GM03348 (cell line): Measurements from ENCODE around the gene ZCCHC24.
A peak's percentile ranks its signal among the peaks of the same experiment; 100 is the strongest.

Source experiments
- DNase-seq: peaks from one replicate; pipeline ENCODE4 v3.0.0; 2012; ENCODE audit warnings: low spot score

ZCCHC24 gene

DNA sequence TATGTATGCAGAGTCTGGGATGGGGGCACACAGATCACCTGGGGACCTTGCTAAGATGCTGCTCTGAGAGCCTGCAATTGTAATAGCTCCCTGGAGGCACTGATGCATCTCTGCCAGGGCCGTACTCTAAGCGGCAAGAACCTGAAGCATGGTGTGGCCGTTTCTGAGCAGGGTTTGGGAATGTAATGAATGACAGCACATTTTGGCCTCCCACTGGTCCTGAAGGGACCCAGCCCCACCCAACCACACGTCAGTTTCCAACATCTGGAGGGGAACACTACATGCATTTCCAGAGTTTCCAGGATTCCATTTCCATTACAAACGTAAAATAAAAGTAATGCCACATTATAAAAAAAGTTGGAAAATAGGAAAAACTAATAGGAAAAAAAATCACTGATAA, 14.0 kb downstream of the ZCCHC24 start:
- no peak for DNase-seq

DNA sequence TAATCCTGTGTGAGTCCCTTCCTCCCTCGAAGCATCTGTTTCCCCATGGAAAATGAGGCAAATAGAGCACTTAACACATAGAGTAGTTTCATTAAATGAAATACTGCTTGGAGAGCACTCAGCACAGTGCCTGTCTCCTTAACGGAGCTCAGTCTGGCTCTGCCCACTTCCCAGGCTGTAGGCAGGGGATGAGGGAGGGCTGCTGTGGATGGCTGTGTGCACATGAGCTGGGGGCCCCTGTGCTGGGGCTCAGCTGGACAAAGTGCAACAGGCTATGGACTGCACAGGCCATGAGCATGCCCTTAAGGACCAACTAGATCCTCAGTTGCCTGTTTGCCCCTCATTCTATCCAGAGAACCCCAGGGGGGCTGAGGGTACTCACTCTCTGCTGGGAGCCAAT, 14.5 kb downstream of the ZCCHC24 start:
- no peak for DNase-seq

DNA sequence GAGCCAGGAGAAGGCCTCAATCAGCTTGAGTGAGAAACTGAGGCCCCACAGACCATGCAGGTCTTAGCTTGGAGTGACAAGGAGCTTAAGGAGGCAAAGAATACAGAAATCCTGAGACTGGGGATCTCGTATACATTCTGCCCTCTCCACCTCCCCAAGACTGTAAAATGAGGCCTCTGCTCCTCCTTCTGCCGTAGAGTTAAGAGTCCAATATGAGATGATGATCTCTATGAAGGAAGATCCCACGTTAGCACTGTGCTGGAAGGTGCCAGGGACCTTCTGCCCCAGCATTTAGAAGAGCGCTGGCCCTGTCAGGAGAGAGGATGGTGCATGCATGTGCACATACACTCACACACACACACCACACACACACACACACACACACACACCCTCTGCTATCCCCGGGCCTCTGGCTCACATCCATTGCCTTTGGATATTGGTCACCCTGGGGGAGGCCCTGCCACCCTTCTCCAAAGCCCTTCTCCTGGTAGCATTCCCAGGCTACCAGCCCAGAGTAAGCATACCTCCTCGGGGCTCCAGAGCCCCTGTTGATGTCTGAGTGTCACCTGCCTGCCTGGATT, 15.0 kb downstream of the ZCCHC24 start:
- DNase-seq: no peak

DNA sequence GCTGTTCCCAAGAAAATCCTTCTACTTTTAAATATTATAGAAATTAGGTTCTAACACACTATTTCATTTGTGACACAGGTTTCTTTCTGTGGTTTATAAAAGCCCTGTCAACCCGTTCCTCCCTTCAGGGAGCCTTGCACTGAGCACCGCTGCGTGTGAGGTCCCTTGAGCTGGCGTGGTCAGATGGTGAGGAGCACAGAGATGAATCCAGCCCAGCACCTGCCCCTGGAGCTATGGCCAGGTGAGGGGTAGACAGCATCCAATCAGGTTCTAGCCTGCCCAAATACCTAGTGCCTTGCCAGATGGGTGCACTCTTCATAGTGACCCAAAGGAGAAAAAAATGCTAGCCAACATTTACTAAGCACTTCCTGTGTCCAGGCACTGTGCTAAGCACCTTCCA, 15.7 kb downstream of the ZCCHC24 start:
- DNase-seq: no peak

DNA sequence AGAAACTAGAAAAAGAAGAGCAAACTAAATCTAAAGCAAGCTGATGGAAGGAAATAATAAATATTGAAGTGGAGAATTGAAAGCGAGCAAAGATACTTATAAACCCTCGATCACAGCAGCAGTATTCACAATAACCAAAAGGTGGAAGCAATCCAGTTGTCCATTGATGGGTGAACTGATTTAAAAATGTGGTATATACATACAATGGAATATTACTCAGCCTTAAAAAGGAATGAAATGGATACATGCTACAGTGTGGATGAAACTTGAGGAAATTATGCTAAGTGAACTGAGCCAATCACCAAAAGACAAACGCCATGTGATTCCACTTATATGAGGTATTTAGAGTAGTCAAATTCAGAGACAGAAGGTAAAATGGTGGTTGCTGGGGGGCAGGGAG, 17.5 kb downstream of the ZCCHC24 start:
- no peak for DNase-seq

DNA sequence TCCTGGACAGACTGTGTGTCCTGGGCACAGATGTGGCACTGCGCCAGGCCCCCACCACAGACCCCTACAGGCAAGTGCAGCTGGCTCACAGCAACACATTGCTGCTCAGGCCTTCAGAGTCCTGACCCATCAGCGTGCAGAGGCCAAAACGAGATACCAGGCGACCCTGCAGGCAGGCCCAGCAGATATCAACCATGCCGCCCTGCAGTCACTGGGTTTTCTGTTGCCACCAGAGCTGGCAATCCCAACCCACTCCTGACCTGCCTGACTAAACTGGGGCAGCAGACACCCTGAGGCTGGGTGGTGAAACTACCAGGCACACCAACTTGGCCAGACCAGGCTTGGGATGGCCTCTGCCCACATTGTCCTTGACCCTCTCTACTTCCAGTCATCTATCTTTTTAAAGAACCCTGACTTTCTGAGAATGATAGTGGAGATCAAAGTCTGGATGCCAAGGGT, 20.3 kb downstream of the ZCCHC24 start:
- DNase-seq: no peak

DNA sequence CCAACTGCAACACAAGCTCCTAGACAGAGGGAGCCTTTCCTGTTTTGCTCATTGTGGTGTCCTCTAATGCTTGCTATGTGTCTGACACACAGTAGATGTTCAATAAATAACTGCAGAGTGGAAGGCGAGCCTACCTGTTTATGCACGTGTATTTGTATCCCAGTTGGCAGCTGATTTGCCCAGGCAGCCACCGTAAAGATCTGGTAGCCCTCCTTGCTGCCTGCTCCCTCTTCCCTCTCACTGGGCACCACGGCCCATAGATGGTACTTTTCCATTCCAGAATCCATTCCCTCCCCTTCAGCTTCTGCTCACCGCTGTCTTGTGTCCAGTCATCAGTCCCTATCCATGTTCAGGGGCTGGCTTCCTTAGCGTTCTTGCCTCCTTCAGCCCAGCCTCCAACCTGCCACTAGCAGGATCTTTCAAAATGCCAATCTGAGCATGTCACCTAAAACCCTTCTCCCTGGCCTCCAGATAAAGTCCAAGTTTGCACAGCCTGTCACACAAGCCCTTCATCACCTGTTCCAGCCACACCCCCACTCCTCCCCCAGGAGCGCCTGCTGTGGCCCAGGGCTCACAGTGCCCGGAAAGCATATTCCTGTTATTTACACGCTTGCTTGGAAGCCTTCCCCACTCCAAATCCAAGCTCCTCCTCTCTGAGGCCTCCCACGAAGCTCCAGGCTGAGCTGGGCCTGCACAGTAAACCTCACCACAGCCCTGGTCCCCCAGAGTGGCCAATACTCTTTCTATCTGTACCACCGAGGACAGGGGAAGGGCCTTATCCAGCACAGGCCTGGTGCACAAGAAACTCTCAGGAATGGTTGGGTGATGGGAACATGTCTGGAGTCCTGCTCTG, 21.0 kb downstream of the ZCCHC24 start:
- no peak for DNase-seq

DNA sequence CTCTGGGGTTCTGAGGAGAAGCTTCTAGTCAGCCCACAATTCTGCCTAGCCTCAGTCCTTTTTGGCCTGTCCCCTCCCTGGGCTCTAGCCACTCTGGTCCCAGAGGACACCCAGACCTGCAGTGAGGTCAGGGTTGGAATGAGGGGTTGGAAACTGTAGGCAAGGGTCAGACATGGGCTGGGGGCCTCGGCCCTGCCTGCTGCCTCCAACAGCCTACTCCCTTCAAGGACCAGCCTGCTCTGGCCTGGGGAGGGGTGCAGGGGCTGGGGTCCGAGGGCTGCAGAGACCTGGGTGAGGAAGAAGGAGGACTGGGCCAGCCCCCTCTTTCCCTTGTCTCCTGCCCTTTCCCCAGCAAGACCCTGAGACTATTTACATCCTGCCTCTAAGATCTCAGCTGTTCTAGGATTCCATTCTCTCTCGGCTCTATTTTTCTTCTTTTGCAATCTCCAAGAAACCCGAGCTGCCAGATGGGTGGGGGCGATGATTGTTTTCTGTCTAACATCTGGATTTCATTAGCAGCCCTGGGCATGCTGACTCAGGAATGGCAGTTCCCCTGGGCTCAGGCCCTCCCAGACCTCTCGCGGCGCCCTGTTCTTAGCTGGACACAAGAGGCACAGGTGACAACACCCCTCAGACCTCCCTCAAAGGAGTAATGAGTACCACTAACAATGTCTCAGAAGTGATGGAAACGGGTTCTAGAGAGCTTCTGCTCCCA, 23.1 kb downstream of the ZCCHC24 start:
- peak; percentile 94 for DNase-seq

DNA sequence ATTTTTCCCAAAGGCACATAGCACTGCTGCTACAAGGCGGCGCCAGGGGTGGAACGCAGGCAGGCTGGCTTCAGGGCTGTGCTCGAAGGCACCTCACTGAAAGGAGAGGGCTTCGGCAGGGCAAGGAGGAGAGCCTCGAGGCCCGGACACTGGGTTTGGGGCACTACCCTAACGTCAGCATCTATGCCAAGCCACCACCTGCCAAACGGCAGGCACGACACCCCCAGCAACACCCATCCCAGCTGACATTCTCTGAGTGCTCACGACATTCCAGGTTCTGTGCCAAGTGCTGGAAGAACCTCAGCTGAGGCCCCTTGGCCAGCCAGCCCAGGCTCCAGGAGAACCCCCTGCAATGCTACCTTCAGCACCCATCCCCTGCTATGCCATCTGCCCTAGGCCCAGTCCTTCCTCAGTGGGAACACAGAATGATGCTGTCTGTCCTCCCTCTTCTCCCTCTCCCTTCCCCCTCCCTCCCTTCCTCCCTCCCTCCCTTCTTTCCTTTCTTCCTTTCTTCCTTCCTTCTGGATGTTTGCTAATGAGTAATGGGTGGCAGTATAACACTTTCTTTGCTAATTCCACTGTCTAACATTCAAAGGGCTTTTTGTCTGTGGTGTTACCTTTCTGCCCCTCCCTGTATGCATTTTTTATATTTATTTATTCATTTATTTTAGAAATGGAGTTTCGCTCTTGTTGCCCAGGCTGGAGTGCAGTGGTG, 24.3 kb downstream of the ZCCHC24 start:
- DNase-seq: no peak

DNA sequence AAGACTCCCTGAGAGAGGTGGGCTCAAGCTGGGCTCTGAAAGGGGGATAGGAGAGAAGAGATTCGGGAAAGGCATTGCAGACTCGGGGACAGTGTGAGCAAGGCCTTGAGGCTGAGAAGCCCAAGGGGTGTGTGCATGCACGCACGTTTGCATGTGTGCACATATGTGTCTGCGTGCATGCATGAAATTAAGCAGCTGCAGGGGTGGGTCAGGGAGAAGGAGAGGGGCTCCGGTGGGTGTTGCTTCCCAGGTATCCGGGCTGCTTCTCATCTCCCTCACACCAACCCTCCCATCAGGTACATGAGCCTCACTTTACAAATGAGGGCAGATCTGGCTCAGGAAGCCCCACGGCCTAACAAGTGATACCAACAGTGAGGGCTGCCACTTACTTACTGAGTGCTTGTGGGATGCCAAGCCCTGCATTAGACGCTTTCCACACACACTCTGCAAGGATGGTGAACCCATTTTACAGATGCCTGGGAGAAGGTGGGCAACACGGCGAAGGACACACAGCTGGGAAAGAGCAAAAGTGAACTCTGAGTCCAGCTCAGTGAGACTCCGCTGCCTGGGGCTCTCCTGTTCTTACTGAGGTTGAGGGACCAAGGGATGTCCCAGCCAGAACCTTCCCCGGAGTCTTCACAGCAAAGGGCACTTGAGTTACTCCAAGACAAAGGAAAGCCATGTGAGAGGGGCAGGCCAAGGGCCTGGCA, 26.4 kb downstream of the ZCCHC24 start:
- DNase-seq: no peak

DNA sequence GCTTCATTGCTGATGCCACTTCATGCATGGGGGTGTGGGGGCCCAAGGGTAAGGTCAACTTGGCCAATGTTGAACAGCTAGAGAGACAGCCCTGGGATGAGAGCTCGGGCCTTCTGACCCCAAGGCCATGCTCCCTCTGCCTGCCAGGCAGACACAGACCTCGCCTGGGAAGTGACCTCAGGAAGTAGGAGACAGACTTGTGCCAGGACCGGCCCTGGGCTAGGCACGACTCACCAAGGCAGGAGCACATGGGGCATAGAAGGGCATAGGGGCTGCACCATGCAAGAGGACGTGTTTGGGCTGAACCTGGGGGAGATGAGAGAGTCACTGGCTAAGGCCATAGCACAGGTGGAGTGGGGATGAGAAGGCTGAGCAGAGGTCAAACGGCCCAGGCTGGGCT, 27.1 kb downstream of the ZCCHC24 start:
- no peak for DNase-seq

DNA sequence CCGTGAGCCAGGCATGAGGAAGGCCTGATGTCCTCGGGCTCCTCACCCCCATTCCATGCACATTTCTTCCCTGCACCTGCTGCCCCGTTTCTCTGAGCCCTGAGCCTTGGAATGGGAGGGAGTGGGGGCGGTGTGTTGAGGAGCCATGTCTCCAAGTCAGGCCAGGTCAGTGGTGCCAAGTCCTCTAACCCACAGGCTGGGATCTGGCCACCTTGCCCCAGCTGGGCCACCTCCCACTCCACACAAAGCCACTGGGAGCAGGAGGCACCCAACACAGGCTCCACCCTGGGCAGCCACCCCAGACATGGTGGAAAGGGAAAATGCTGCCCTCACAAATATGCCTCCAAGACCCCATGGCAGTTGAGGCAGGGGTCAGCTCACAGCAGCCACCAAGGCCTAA, 27.7 kb downstream of the ZCCHC24 start:
- DNase-seq: no peak

DNA sequence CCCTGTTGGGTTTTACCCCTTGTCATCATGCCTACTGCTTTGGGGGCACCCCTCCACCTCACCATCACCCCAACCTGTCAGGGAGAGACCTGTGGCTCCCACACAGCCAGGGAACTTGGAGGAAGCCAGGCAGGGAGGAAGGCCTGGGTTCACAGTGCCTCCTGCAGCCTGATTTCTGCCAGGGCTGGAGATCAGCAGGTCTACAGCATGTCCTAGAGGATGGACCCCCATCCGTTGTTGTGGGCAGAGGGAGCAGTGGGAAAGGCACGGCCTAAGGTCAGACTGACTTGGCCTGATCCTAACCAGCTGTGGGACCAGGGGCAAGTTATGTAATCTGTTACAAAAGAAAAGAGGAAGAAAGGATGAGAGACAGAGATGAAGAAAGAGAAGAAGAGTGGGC, 28.2 kb downstream of the ZCCHC24 start:
- no peak for DNase-seq

DNA sequence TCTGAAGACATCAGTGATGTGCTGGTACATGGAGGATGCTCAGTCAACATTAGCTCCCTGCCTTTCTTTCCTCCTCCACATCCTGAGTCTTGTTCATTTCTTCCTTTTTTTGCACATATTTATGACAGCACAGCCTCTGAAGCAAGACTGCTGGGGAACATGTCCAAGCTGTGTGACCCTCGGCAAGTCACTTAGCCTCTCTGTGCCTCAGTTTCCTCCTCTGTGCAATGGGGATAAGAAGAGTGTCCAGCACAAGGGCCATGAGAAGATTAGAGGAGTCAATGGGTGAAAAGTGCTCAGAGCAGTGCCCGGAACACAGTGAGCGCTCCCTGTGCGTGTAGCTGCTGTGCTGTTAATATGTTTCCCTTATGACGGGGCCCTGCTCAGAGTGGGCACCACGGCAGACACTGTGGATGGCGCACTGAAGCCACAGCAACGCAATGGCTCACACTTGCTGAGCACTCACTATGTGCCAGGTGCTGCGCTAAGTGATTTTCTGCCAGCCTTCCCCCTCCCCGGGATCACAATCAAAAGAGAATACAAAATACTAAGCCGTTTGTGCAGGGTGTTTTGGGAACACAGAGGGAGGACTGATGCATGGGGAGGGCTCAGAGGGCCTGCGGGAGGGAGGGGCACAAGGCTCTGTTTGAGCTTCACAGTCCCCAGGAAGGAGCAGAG, 28.7 kb downstream of the ZCCHC24 start:
- no peak for DNase-seq

DNA sequence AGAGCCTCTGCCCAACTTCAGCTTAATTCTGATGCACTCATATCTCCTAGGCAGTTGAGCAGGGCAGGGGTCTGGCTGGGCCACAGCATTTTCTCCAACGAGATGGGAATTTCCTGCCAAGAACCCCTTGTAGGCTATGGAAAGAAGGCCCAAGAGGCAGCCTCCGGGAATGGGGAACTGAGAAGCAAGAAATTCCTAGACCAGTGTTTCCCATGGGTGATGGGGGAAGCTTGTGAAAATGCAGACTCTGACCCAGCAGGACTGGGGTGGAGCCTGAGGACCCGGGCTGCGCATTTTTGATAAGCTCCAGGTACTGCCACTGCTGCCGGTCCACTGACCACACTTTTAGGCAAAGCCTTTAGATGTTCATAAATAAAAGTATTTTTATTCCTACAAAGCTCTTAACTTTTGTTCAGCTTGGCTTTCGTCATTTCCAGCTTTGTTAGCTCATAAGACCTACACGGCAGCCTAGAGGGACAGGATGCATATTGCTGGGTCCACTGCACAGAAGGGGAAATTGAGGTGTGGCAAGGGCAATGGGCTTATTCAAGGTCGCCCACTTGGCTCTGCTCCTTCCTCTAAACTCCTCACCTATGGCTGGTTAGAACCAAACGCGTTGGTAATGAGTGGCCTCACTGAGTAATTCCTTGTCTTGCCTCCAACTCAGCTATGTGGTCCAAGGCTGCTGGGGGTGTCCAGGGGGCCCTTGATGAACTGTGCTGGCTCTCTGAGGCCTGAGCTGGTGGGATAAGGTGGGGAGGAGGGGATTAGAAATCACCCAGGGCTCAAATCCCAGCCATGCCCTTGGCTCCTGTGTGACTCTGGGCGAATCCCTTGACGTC, 29.5 kb downstream of the ZCCHC24 start:
- no peak for DNase-seq

DNA sequence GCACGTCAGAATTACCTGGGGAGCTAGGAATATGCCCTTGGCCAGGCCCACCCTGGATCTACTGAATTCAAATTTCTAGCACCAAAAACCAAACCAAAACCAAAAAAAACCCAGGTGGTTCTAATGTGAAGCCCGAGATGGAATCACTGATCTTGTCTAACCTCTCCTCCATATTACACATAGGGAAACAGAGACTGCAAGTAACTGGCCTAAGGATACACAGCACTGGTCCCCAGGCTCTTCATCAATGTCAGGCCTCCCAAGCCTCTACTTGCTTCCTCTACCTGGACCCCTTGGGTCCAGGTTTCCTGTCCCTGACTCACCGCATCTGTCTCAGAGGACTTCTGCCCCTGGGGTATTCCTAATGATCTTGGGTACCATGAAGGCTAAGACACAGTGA, 30.7 kb downstream of the ZCCHC24 start:
- DNase-seq: no peak

DNA sequence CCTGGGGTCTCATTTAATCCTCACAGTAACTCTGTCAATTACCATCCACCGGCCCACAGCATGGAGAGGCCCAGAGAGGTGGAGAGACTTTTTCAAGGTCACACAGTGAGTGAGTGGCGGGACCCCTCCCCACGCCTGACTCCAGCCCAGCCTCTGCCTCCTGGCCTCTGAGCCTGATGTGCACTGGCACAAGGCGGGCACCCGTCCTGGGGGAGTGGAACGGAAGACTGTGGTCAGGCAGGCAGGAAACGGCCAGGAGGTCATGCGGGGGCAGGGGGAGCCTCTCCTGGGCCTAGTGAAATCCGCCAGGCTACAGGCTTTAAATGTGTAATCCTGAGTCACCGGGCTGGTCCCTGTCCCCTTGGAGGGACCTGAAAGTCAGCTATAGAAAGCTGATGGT, 32.2 kb downstream of the ZCCHC24 start:
- peak; percentile 53 for DNase-seq

DNA sequence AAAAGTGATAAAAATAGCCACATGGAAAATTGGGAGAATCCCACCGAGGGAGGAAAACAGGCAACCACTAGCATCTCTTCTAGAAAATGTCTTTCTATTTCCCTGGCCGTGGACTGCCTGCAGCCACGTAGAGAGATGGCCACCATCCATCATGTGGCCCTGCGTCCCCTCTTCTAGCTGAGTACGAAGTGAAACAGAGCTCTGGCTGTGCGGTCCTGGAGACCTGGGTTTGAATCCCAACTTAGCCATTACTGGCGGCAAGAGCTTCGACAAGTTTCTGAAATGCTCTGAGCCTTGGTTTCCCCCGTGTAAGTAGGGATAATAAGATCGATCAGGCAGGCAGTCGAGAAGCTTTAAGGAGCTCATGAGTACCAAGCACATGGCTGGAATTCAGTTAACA, 32.9 kb downstream of the ZCCHC24 start:
- DNase-seq: no peak

DNA sequence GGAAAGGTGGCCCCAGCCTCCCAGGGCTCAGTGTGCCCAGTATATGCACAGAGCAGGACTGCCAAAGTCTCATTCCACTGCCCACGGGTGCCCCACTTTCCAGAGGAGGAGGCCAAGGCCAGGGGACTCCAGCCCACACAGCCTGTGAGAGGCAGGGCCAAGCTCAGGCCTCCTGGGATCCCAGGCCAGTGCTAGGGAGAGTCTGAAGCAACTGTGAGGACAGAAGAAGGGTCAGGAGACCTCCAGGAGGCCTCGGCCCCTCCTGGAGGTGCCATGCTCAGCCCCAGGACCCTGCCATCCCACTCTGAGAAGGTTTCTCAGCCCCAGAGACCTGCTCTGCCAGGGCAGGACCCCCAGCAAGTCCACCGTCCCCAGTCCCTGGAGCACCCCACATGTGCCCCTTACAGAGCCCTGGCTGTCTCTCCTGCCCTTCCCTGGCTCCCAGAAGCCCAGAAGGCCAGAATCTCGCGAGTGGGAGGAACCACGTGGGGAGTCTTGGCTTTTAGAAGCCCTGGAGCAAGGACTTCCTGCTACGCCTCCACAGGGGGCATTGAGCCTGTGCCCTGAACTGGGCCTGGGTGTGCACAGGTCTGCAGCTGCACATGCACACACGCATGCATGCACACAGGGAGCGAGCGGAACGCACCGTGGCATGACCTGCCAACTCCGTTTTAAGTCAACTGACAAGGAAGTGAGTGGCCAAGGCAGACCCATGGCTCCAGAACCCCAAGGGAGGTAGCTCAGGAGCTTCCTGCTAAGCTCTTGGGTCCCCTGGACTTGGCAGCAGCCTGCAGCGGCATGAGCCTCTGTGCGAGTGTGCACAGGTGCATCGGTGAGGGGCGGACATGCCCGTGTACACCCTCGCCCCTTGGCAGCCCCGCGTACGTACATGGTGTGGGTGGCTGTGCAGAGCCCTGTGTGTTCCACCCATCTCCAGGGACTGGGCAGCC, 33.6 kb downstream of the ZCCHC24 start:
- DNase-seq: no peak
